Left ventricle myocardium inferior (tissue), 1 donor: ENCODE measurements around the gene MFSD12. TPM values are rescaled to one million over a fixed set of nuclear protein-coding genes. Genes with fewer than 3 reads are reported as not detected.

Experiments
- DNase-seq: peaks from one replicate; pipeline ENCODE4 v3.0.0-alpha.2; 2020
- H3K27ac ChIP-seq: fragments of 200-600 bp; replicated peaks from 2 replicates; pipeline ENCODE4 v1.8.0; 2021
- H3K27me3 ChIP-seq: fragments of 200-600 bp; 2 replicates; pipeline ENCODE4 v1.8.0; 2021; ENCODE audit warnings: low read depth
- H3K36me3 ChIP-seq: fragments of 200-600 bp; 2 replicates; pipeline ENCODE4 v1.8.0; 2021
- H3K4me1 ChIP-seq: fragments of 200-600 bp; 2 replicates; pipeline ENCODE4 v1.8.0; 2021
- H3K4me3 ChIP-seq: fragments of 200-600 bp; 2 replicates; pipeline ENCODE4 v1.8.0; 2021; ENCODE audit warnings: mild to moderate bottlenecking, moderate library complexity
- H3K9me3 ChIP-seq: fragments of 200-600 bp; replicated peaks from 2 replicates; pipeline ENCODE4 v1.8.0; 2021
- intact Hi-C: fragments of 100-400 bp; cut with micrococcal nuclease; formaldehyde crosslinking; loops from one replicate; pipeline ENCODE4 v1.11.0; 2022
- total RNA-seq: library from RNA; stranded (reverse); fragmentation: NEBNext Ultra II Directional; extraction: Animal tissue kit (Norgen Biotek cat#: 25700); gene quantifications from one replicate; pipeline ENCODE4 v1.2.1, GENCODE V29; 2021
- TF ChIP-seq, protein P1 (sequence below): fragments of 200-600 bp; IDR thresholded peaks from 2 replicates; pipeline ENCODE4 v1.8.0; 2021; ENCODE audit warnings: antibody characterized with exemption, mild to moderate bottlenecking, borderline replicate concordance
- donor health status: DM: no; HTN: yes; CAD: no; lungs with severe emphysema.

Gene MFSD12
- total RNA-seq, 1 donor from 2014 or later = 23.5 TPM

DNA sequence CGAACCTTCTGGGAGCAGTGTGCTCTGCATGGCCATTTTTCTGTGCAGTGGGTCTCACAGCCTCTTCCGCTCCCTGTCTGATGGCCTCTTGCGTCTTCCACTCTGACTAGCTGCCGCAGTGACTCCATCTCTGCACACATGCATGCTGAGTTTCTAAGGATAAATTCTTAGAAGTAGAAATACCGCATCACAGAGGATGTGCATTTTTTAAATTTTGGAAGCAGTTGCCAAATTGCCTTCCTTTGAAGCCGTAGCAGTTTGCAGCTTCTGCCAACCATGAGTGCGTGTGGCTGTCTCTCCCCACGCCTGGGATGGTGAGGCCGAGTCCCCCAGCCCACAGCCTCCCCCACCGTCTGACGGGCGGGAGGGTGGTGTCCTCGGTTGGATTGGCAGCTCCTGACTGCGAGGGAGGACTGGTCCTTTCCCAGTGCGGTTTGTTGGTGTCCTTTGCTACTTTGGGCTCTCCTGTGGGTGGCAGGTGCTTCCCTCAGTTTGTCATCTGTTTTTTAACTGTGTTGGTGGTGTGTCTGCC is 41.4 kb downstream of the MFSD12 start:
- H3K27me3 ChIP-seq = no peaks in the 10 kb centered on the region
- intact Hi-C loops = no loop called here
- H3K36me3 ChIP-seq = peaks cover 6% of the 10 kb centered on the region
- no peak overlapping the region for H3K27ac ChIP-seq
- TF ChIP-seq, protein P1, sequence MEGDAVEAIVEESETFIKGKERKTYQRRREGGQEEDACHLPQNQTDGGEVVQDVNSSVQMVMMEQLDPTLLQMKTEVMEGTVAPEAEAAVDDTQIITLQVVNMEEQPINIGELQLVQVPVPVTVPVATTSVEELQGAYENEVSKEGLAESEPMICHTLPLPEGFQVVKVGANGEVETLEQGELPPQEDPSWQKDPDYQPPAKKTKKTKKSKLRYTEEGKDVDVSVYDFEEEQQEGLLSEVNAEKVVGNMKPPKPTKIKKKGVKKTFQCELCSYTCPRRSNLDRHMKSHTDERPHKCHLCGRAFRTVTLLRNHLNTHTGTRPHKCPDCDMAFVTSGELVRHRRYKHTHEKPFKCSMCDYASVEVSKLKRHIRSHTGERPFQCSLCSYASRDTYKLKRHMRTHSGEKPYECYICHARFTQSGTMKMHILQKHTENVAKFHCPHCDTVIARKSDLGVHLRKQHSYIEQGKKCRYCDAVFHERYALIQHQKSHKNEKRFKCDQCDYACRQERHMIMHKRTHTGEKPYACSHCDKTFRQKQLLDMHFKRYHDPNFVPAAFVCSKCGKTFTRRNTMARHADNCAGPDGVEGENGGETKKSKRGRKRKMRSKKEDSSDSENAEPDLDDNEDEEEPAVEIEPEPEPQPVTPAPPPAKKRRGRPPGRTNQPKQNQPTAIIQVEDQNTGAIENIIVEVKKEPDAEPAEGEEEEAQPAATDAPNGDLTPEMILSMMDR = no peak
- peaks cover 65% of the 10 kb centered on the region for H3K4me1 ChIP-seq
- no peak for DNase-seq
- no peaks in the 10 kb centered on the region for H3K9me3 ChIP-seq
- no peak overlapping the region for H3K4me3 ChIP-seq

DNA sequence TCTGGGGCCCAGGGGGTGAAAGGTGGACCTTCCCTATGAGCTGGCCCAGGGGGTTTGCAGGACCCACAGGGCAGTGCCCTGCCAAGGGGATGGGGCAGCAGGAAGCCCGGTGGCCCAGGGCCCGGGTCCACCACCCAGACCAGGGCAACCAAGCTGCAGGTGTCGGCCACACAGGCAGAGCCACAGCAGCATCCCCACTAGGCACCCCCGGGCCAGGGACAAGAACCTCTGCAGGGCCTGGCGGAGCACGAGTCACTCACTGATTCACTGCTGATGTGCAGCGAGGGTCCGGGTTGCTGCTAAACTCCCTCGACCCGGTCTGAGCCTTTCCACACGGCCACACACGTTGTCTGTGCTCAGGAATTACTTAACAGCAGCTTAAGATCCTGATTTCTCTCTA is 42.5 kb downstream of the MFSD12 start:
- peaks cover 14% of the 10 kb centered on the region for H3K36me3 ChIP-seq
- DNase-seq = no peak
- intact Hi-C loops = no loop called here
- no peak overlapping the region for H3K27ac ChIP-seq
- H3K9me3 ChIP-seq = no peaks in the 10 kb centered on the region
- H3K4me3 ChIP-seq = no peak overlapping the region
- H3K4me1 ChIP-seq = peaks cover 63% of the 10 kb centered on the region
- H3K27me3 ChIP-seq = no peaks in the 10 kb centered on the region
- TF ChIP-seq, protein P1 = no peak

DNA sequence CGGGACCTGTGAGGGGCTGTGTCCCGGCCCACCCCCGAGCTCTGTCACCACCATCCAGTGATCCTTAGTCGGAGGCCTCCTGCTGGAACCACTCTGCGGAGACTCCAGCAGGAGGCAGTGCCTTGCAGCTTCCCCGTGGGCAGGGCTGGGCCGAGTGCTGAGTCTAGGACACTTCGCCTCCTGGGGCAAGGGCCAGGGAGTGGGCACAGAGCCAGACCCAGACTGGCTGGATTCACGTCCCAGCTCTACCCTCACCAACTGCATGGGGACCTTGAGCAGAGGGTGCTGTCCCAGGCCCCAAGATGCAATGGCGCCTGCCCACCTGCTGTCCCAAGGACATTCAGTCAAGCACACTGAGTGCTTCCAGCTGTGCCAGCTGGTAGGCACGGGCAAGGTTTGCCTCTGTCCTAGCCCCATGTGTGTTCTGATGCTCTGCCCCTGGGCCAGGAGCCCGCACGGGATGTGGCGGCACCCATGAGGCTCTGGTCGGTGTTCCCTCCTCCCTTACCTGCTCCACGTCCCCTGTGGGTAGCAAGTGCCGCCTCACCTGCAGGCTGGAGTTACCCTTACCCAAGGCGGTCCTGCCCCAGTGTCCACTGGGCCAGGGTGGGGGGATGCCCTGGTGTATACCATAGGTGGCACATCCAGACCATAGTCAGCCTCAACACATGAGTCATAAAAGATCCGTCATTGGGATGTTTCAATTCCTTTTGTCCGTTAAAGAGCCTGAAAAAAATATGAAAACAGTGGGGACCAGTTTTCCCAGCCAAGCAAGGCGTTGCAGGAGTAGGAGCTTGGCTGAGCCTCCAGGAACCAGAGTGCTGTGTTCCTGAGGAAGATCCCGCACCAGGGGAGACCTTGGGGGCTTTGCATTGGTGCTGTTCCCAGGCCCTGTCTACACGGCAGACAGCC is 43.9 kb downstream of the MFSD12 start:
- no peak for DNase-seq
- no peak overlapping the region for H3K4me3 ChIP-seq
- intact Hi-C loops = no loop called here
- H3K36me3 ChIP-seq = peaks cover 14% of the 10 kb centered on the region
- peaks cover 69% of the 10 kb centered on the region for H3K4me1 ChIP-seq
- no peaks in the 10 kb centered on the region for H3K9me3 ChIP-seq
- TF ChIP-seq, protein P1 = no peak
- no peaks in the 10 kb centered on the region for H3K27me3 ChIP-seq
- H3K27ac ChIP-seq = no peak overlapping the region

DNA sequence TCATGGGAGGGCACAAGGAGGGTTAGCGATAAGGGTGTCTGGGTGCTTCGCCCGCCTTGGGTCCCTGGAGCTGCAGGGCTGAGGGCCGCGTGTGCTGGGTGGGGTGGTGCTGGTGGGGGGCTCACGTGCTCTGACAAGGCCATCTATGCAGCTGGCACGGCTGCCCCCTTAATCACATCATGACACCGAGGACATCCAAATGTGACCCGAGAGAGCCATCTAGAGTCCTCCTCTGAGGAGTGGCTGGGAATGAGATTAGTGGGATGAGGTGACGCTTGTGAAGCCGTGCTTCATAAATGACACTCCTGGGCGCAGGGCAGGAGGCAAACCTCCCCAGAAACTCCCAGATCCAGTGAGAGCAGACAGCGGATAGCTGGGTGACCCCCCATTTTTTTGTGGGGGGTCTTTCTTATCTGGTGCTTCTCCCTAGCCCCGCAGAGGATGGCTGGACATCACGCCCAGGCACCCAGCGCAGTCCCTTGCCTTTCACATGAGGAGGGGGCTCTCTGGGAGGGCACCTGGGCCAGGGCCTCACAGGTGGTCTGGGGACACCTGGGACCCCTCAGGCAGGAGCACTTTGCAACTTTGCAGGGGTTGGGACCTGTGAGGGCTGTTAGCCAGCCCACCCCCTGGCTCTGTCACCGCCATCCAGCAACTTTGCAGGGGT is 44.7 kb downstream of the MFSD12 start:
- H3K27ac ChIP-seq = no peak overlapping the region
- H3K9me3 ChIP-seq = no peaks in the 10 kb centered on the region
- TF ChIP-seq, protein P1 = no peak
- DNase-seq = no peak
- intact Hi-C loops = no loop called here
- peaks cover 70% of the 10 kb centered on the region for H3K4me1 ChIP-seq
- H3K27me3 ChIP-seq = no peaks in the 10 kb centered on the region
- no peak overlapping the region for H3K4me3 ChIP-seq
- H3K36me3 ChIP-seq = peaks cover 14% of the 10 kb centered on the region

DNA sequence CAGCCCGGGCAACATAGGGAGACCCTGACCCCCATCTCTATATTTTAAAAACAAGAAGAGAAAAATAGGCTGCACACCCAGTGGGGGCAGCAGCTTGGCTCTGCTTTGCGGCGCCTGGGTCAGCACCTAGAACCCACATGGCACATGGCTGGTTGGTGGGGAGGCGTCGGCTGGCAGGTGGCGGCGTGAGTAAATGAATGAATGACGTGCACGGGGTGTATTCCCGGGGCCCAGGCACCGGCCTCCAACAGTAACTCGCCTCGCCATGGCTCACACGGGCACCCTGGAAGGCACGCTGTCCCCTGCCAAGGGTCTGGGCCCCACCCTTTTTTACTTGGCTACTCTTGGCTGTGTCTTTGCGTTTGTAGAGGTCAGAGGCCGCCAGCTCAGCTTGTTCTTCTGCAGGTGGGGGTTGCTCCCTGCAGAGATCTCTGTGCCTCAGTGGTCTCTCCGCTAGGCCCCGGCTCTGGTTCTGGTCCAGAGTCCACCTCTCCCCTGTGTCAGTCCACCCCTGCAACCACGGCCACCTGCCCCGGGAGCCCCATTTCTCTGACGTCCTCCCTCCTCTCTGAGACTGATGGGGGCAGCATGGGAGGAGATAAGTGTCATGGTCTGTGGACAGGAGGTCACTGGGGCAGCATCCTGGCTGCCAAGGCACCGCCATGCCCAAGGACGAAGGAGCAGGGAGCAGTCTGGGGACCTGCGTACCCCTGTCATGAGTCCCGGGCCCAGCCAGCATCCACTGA is 45.7 kb downstream of the MFSD12 start:
- Histone ChIP-seq H3K4me1 (peaks cover 71% of the 10 kb centered on the region), H3K36me3 (peaks cover 14% of the 10 kb centered on the region), H3K4me3 (no peak overlapping the region), H3K27me3 (no peaks in the 10 kb centered on the region), H3K9me3 (no peaks in the 10 kb centered on the region), H3K27ac (no peak overlapping the region)
- TF ChIP-seq, protein P1 = no peak
- DNase-seq = no peak
- intact Hi-C loops = no loop called here
